COLO829 (cell line): ENCODE data around the gene RALB.
"Not testable (repeated sequence)": the region's sequence is repeated elsewhere in the genome, so short reads cannot be mapped to it uniquely, and the experiment has no call there.

ENCODE experiments used
- DNase-seq: peaks from one replicate; pipeline ENCODE4 v3.0.0; 2012; ENCODE audit warnings: low spot score

RALB gene

GRCh38 chr2:120315367-120316033 lies 62.8 kb downstream of the RALB start:
- DNase-seq = no peak

GRCh38 chr2:120316071-120316470 lies 63.4 kb downstream of the RALB start:
- DNase-seq = no peak

GRCh38 chr2:120316528-120317179 lies 64.0 kb downstream of the RALB start:
- no peak for DNase-seq

- DNase-seq = no peak
These were observed 64.5 kb downstream of the RALB start for GRCh38 chr2:120317180-120317533.

GRCh38 chr2:120317916-120318315 lies 65.3 kb downstream of the RALB start:
- DNase-seq = no peak

- no peak for DNase-seq
These were observed 66.0 kb downstream of the RALB start for GRCh38 chr2:120318626-120319025.

GRCh38 chr2:120319123-120319522 lies 66.5 kb downstream of the RALB start:
- no peak for DNase-seq

GRCh38 chr2:120319686-120320317 lies 67.2 kb downstream of the RALB start:
- no peak for DNase-seq

GRCh38 chr2:120320318-120320851 lies 67.7 kb downstream of the RALB start:
- DNase-seq = no peak

GRCh38 chr2:120320887-120321556 lies 68.4 kb downstream of the RALB start:
- not testable (repeated sequence) for DNase-seq

GRCh38 chr2:120321721-120322284 lies 69.2 kb downstream of the RALB start:
- DNase-seq = no peak

- DNase-seq = no peak
These were observed 69.7 kb downstream of the RALB start for GRCh38 chr2:120322329-120322728.

GRCh38 chr2:120323214-120323613 lies 70.6 kb downstream of the RALB start:
- no peak for DNase-seq

- no peak for DNase-seq
These were observed 71.3 kb downstream of the RALB start for GRCh38 chr2:120323807-120324399.

GRCh38 chr2:120324933-120325332 lies 72.3 kb downstream of the RALB start:
- no peak for DNase-seq

- DNase-seq = no peak
These were observed 73.4 kb downstream of the RALB start for GRCh38 chr2:120326066-120326465.

- peak; percentile 24 for DNase-seq
These were observed 78.5 kb downstream of the RALB start for GRCh38 chr2:120330946-120331822.

- peak; percentile 28 for DNase-seq
These were observed 79.3 kb downstream of the RALB start for GRCh38 chr2:120331903-120332302.

- no peak for DNase-seq
These were observed 79.7 kb downstream of the RALB start for GRCh38 chr2:120332384-120332783.

GRCh38 chr2:120334068-120334467 lies 81.4 kb downstream of the RALB start:
- DNase-seq = no peak

GRCh38 chr2:120336749-120337148 lies 84.1 kb downstream of the RALB start:
- no peak for DNase-seq
